IMR-90 (cell line): ENCODE measurements around the gene FUT8. TPM values are rescaled to one million over a fixed set of nuclear protein-coding genes. Genes with fewer than 3 reads are reported as not detected.

Source experiments
- ATAC-seq: fragments of 200-7000 bp; cut with Tn5 transposase; 2 replicates; pipeline ENCODE4 v1.9.1; 2020; ENCODE audit warnings: low read depth, mild to moderate bottlenecking, moderate library complexity
- BruUV-seq: library from RNA; stranded (reverse); fragments of 400-500 nt; replicated peaks from 2 replicates; lab custom pipeline; 2021; lab: Mats Ljungman, UMichigan
- CTCF ChIA-PET: fragments of 300-600 bp; formaldehyde crosslinking; extraction: SDS; loops from one replicate; lab custom pipeline; 2021; ENCODE audit warnings: antibody characterized with exemption; lab: Yijun Ruan, JAX
- POLR2A ChIA-PET: fragments of 300-600 bp; sonication (Branson Sonifier 250); formaldehyde crosslinking; loops from one replicate; lab custom pipeline; 2022; ENCODE audit warnings: antibody characterized with exemption; ENCODE audit not compliant: unreplicated experiment; lab: Charles Lee
- DNase-seq: peaks from one replicate; pipeline ENCODE4 v3.0.0; 2013
- H2AFZ ChIP-seq: replicated peaks from 2 replicates; pipeline ENCODE3; 2013; ENCODE audit warnings: low read length, mild to moderate bottlenecking; ENCODE audit not compliant: poor library complexity
- H2AK5ac ChIP-seq: 2 replicates; pipeline ENCODE4 v1.6.1; 2013; ENCODE audit warnings: low read depth, low read length, inconsistent platforms
- H2AK9ac ChIP-seq: replicated peaks from 2 replicates; pipeline ENCODE3; 2013; ENCODE audit warnings: mild to moderate bottlenecking, low read depth, low read length, moderate library complexity; ENCODE audit not compliant: poor library complexity
- H2BK120ac ChIP-seq: 2 replicates; pipeline ENCODE4 v1.6.1; 2013; ENCODE audit warnings: low read depth, low read length, inconsistent platforms
- H2BK15ac ChIP-seq: 3 replicates; pipeline ENCODE4 v1.6.1; 2013; ENCODE audit warnings: low read depth, low read length, inconsistent platforms
- H2BK20ac ChIP-seq: 2 replicates; pipeline ENCODE4 v1.6.1; 2013; ENCODE audit warnings: low read depth, mild to moderate bottlenecking, inconsistent platforms, low read length, moderate library complexity
- H2BK5ac ChIP-seq: 2 replicates; pipeline ENCODE4 v1.6.1; 2013; ENCODE audit warnings: mild to moderate bottlenecking, low read depth, low read length, inconsistent platforms; ENCODE audit not compliant: poor library complexity, severe bottlenecking
- H3K14ac ChIP-seq: replicated peaks from 2 replicates; pipeline ENCODE4 v1.6.1; 2013; ENCODE audit warnings: low read depth, low read length, inconsistent platforms
- H3K18ac ChIP-seq: 2 replicates; pipeline ENCODE4 v1.6.1; 2013; ENCODE audit warnings: low read depth, low read length, control low read depth
- H3K23ac ChIP-seq: 2 replicates; pipeline ENCODE4 v1.6.1; 2013; ENCODE audit warnings: low read depth, low read length, inconsistent platforms
- H3K27ac ChIP-seq: 2 replicates; pipeline ENCODE4 v1.5.1; 2013; ENCODE audit warnings: mild to moderate bottlenecking, control low read depth, low read length; ENCODE audit not compliant: insufficient read depth
- H3K27me3 ChIP-seq: 2 replicates; pipeline ENCODE4 v1.6.1; 2013; ENCODE audit warnings: low read length; ENCODE audit not compliant: control insufficient read depth, insufficient read depth
- H3K36me3 ChIP-seq: 2 replicates; pipeline ENCODE4 v1.6.1; 2013; ENCODE audit warnings: low read length, mixed read lengths; ENCODE audit not compliant: control insufficient read depth, insufficient read depth
- H3K4ac ChIP-seq: 2 replicates; pipeline ENCODE4 v1.6.1; 2013; ENCODE audit warnings: low read depth, low read length, inconsistent platforms
- H3K4me1 ChIP-seq: 2 replicates; pipeline ENCODE4 v1.6.1; 2013; ENCODE audit warnings: low read length, mixed read lengths; ENCODE audit not compliant: control insufficient read depth, insufficient read depth
- H3K4me2 ChIP-seq: 2 replicates; pipeline ENCODE4 v1.6.1; 2013; ENCODE audit warnings: low read depth, mild to moderate bottlenecking, control low read depth, low read length, moderate library complexity
- H3K4me3 ChIP-seq: 2 replicates; pipeline ENCODE4 v1.5.1; 2013; ENCODE audit warnings: low read depth, mild to moderate bottlenecking, control low read depth, low read length, moderate library complexity; ENCODE audit not compliant: insufficient read depth
- H3K56ac ChIP-seq: 2 replicates; pipeline ENCODE4 v1.6.1; 2013; ENCODE audit warnings: low read length, inconsistent platforms; ENCODE audit not compliant: insufficient read depth; ENCODE audit errors: extremely low read depth
- H3K79me1 ChIP-seq, 2 experiments: 2 replicates each; pipeline ENCODE4 v1.6.1; 2013; ENCODE audit warnings: low read length in 2 of 2, inconsistent platforms in 1 of 2, low read depth in 1 of 2
- H3K9ac ChIP-seq: 2 replicates; pipeline ENCODE4 v1.6.1; 2013; ENCODE audit warnings: low read depth, low read length, control low read depth
- H3K9me1 ChIP-seq: 2 replicates; pipeline ENCODE4 v1.6.1; 2013; ENCODE audit warnings: low read length, inconsistent platforms; ENCODE audit not compliant: insufficient read depth
- H3K9me3 ChIP-seq: 2 replicates; pipeline ENCODE4 v1.6.1; 2013; ENCODE audit warnings: low read length; ENCODE audit not compliant: control insufficient read depth, insufficient read depth
- H4K20me1 ChIP-seq: 2 replicates; pipeline ENCODE4 v1.6.1; 2013; ENCODE audit warnings: low read length, inconsistent platforms; ENCODE audit not compliant: insufficient read depth
- H4K5ac ChIP-seq: 2 replicates; pipeline ENCODE4 v1.6.1; 2013; ENCODE audit warnings: mild to moderate bottlenecking, low read depth, low read length, control low read depth
- H4K8ac ChIP-seq, 2 experiments: 2 replicates each; pipeline ENCODE4 v1.6.1; 2013; ENCODE audit warnings: low read depth in 2 of 2, low read length in 2 of 2, control low read depth in 1 of 2, inconsistent platforms in 1 of 2
- H4K91ac ChIP-seq: 2 replicates; pipeline ENCODE4 v1.6.1; 2013; ENCODE audit warnings: low read depth, low read length, inconsistent platforms; ENCODE audit not compliant: insufficient read depth
- BHLHE40 ChIP-seq: fragments of 150-350 bp; IDR thresholded peaks from 2 replicates; pipeline ENCODE4 v1.6.1; 2016; ENCODE audit warnings: mild to moderate bottlenecking, low read depth, low read length
- CEBPB ChIP-seq: IDR thresholded peaks from 2 replicates; pipeline ENCODE4 v1.6.1; 2012; ENCODE audit warnings: low read depth, low read length, improper control_type of control experiment
- CHD1 ChIP-seq: IDR thresholded peaks from 2 replicates; pipeline ENCODE4 v1.6.1; 2012; ENCODE audit warnings: low read depth, low read length, improper control_type of control experiment
- MAZ ChIP-seq: IDR thresholded peaks from 2 replicates; pipeline ENCODE4 v1.6.1; 2012; ENCODE audit warnings: low read depth, mild to moderate bottlenecking, low read length, improper control_type of control experiment, moderate library complexity, borderline replicate concordance
- MXI1 ChIP-seq: IDR thresholded peaks from 2 replicates; pipeline ENCODE4 v1.6.1; 2012; ENCODE audit warnings: low read depth, mild to moderate bottlenecking, low read length, moderate library complexity, borderline replicate concordance
- RAD21 ChIP-seq: IDR thresholded peaks from 2 replicates; pipeline ENCODE4 v1.6.1; 2012; ENCODE audit warnings: low read length, improper control_type of control experiment
- SMC3 ChIP-seq: fragments of 150-350 bp; IDR thresholded peaks from 2 replicates; pipeline ENCODE4 v1.6.1; 2016; ENCODE audit warnings: low read depth, mild to moderate bottlenecking, antibody characterized with exemption, low read length, moderate library complexity
- WGBS, 2 experiments: methylation state at CpG; one replicate each; pipeline versions ENCODE4 v1.1.5 to v1.1.7; 2013; ENCODE audit warnings: missing lambda C conversion rate in 2 of 2; ENCODE audit not compliant: insufficient read length in 1 of 2; ENCODE audit errors: extremely low coverage in 2 of 2; 5-methylcytosine and 5-hydroxymethylcytosine counted together
- dilution Hi-C: fragments of 300-500 bp; cut with HindIII; formaldehyde crosslinking; loops from one replicate; pipeline ENCODE4 v1.14.3; 2018; ENCODE audit warnings: low sequenced_read_pairs; ENCODE audit not compliant: unreplicated experiment
- in situ Hi-C: fragments of 300-500 bp; cut with MboI; formaldehyde crosslinking; loops from 3 replicates; pipeline ENCODE4 v1.14.3; 2019; ENCODE audit warnings: low sequenced_read_pairs, inconsistent platforms, mixed read lengths
- intact Hi-C: fragments of 100-400 bp; cut with micrococcal nuclease; formaldehyde crosslinking; loops from 2 replicates; pipeline ENCODE4 v1.10.0; 2022
- polyA plus RNA-seq, 3 experiments: library from polyadenylated mRNA; depleted of rRNA; stranded (reverse); fragments of >200 nt; gene quantifications; 2 replicates each; pipeline ENCODE4 v1.2.3, GENCODE V29; 2012; ENCODE audit warnings: low replicate concordance in 1 of 3
- total RNA-seq: library from RNA; depleted of rRNA; stranded (reverse); fragments of >200 nt; gene quantifications from 2 replicates; pipeline ENCODE4 v1.2.3, GENCODE V29; 2012
- TF ChIP-seq, protein P1 (sequence below): fragments of 150-350 bp; IDR thresholded peaks from 2 replicates; pipeline ENCODE4 v1.6.1; 2016; ENCODE audit warnings: low read depth, mild to moderate bottlenecking, low read length, moderate library complexity, borderline replicate concordance
- TF ChIP-seq, protein P2 (sequence below): conservative IDR thresholded peaks from 2 replicates; pipeline ENCODE4 v1.5.1; 2012; ENCODE audit warnings: mild to moderate bottlenecking, low read depth, low read length, improper control_type of control experiment

FUT8 gene
- total and polyA plus RNA-seq, 2 of the 4 experiments (the other 2 are of a cell fraction) = 15.6 to 72.9 TPM

DNA sequence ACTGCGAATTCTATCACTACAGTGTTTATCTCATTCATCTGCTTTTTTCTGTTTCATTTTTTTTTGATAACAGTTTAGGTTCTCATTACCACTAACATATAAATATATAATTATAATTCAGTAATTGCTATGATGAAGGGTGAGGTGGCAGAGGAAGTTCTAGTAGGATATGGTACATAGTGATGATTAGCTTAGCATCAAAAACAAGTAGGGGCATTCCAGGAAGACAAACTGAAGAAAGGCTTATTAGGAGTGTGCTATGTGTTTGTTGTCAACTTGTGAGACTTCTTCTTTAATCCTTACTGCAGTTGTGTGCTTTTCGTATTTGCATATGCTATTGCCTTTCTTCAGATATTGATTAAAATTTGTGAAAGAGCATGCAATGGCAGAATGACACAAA, 20.6 kb downstream of the FUT8 start:
- Histone ChIP-seq H3K27me3 (no peaks in the 10 kb centered on the region), H2BK5ac (no peak overlapping the region), H3K56ac (no peak overlapping the region), H3K4me2 (no peak overlapping the region; the same call in 1 of the 2 replicates), H2AK9ac (no peak overlapping the region), H2BK120ac (no peak overlapping the region), H3K9me3 (no peaks in the 10 kb centered on the region; the same call in 1 of the 2 replicates), H4K5ac (no peak overlapping the region), H2AFZ (no peak overlapping the region), H3K4me1 (peaks cover 2% of the 10 kb centered on the region), H3K4ac (no peak overlapping the region), H2BK15ac (no peak overlapping the region), H3K9ac (no peak overlapping the region), H3K9me1 (no peaks in the 10 kb centered on the region), H4K20me1 (no peaks in the 10 kb centered on the region), H3K14ac (no peak overlapping the region), H3K36me3 (peaks cover 2% of the 10 kb centered on the region; the same call in 1 of the 2 replicates), H2AK5ac (no peak overlapping the region), H4K8ac (no peak overlapping the region), H3K23ac (no peak overlapping the region), H3K27ac (no peak overlapping the region), H3K18ac (no peak overlapping the region), H2BK20ac (no peak overlapping the region), H3K4me3 (no peak overlapping the region), H4K91ac (no peak overlapping the region), H3K79me1 (peaks cover 7 to 36% of the 10 kb centered on the region in 2 experiments; a peak in 3 of 4 replicates)
- dilution Hi-C loops (no loop called here), intact Hi-C loops (no loop called here), in situ Hi-C loops (no loop called here)
- POLR2A ChIA-PET = no interaction called here
- CTCF ChIA-PET = interaction anchor here (1.3 kb wide), 1 partner anchor 392 kb away, joined by 5 read pairs; no protein-coding TSS in a partner anchor
- DNase-seq (no peak), ATAC-seq (no peak)
- WGBS, 2 experiments = no CpG with 5 or more reads among the region's 2 CpGs
- BruUV-seq = no TSS peak
- no peak for TF ChIP-seq CHD1
- no peak for TF ChIP-seq SMC3
- TF ChIP-seq, protein P1, sequence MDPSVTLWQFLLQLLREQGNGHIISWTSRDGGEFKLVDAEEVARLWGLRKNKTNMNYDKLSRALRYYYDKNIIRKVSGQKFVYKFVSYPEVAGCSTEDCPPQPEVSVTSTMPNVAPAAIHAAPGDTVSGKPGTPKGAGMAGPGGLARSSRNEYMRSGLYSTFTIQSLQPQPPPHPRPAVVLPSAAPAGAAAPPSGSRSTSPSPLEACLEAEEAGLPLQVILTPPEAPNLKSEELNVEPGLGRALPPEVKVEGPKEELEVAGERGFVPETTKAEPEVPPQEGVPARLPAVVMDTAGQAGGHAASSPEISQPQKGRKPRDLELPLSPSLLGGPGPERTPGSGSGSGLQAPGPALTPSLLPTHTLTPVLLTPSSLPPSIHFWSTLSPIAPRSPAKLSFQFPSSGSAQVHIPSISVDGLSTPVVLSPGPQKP = no peak
- no peak for TF ChIP-seq MXI1
- TF ChIP-seq, protein P2, sequence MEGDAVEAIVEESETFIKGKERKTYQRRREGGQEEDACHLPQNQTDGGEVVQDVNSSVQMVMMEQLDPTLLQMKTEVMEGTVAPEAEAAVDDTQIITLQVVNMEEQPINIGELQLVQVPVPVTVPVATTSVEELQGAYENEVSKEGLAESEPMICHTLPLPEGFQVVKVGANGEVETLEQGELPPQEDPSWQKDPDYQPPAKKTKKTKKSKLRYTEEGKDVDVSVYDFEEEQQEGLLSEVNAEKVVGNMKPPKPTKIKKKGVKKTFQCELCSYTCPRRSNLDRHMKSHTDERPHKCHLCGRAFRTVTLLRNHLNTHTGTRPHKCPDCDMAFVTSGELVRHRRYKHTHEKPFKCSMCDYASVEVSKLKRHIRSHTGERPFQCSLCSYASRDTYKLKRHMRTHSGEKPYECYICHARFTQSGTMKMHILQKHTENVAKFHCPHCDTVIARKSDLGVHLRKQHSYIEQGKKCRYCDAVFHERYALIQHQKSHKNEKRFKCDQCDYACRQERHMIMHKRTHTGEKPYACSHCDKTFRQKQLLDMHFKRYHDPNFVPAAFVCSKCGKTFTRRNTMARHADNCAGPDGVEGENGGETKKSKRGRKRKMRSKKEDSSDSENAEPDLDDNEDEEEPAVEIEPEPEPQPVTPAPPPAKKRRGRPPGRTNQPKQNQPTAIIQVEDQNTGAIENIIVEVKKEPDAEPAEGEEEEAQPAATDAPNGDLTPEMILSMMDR = no peak
- TF ChIP-seq RAD21 = no peak
- no peak for TF ChIP-seq MAZ
- no peak for TF ChIP-seq BHLHE40
- no peak for TF ChIP-seq CEBPB
